K562 (cell line): ENCODE results near the gene ZFP62. TPM values are rescaled to one million over a fixed set of nuclear protein-coding genes. Genes with fewer than 3 reads are reported as not detected.
A peak's percentile ranks its signal among the peaks of the same experiment; 100 is the strongest.

Experiments
- CC2D1A ChIP-seq: fragments of 450-650 bp; IDR thresholded peaks from 2 replicates; pipeline ENCODE4 v1.6.1; 2017; ENCODE audit warnings: mild to moderate bottlenecking
- ETV1 ChIP-seq: fragments of 450-650 bp; conservative IDR thresholded peaks from 2 replicates; pipeline ENCODE4 v1.6.1; 2016; ENCODE audit warnings: missing genetic modification characterization, control low read depth, low read depth, missing compliant biosample characterization
- HDAC3 ChIP-seq: fragments of 450-650 bp; IDR thresholded peaks from 2 replicates; pipeline ENCODE4 v1.6.1; 2018; ENCODE audit warnings: borderline replicate concordance, mild to moderate bottlenecking, moderate library complexity; ENCODE audit not compliant: partially characterized antibody
- JUNB ChIP-seq: fragments of 450-650 bp; formaldehyde crosslinking; conservative IDR thresholded peaks from 2 replicates; pipeline ENCODE4 v1.4.0; 2020; ENCODE audit warnings: mild to moderate bottlenecking
- KLF6 ChIP-seq: fragments of 250-450 bp; sonication (Bioruptor Pico); IDR thresholded peaks from 2 replicates; pipeline ENCODE4 v1.4.0; 2020; ENCODE audit warnings: mild to moderate bottlenecking, moderate library complexity, borderline replicate concordance
- LCOR ChIP-seq: sonication (generic); formaldehyde crosslinking; IDR thresholded peaks from 2 replicates; pipeline ENCODE4 v1.8.0; 2022; ENCODE audit warnings: mild to moderate bottlenecking, missing genetic modification reagents
- NR1H2 ChIP-seq: sonication (generic); formaldehyde crosslinking; IDR thresholded peaks from 2 replicates; pipeline ENCODE4 v1.4.0; 2020; ENCODE audit warnings: mild to moderate bottlenecking, missing genetic modification reagents
- NR2C1 ChIP-seq, 2 experiments: fragments of 450-650 bp; IDR thresholded peaks; 2 replicates each; pipeline ENCODE4 v1.6.1; 2017; ENCODE audit warnings: mild to moderate bottlenecking in 2 of 2, antibody characterized with exemption in 1 of 2, inconsistent platforms in 1 of 2, missing compliant biosample characterization in 1 of 2, missing genetic modification characterization in 1 of 2
- SMARCC2 ChIP-seq: fragments of 450-650 bp; IDR thresholded peaks from 2 replicates; pipeline ENCODE4 v1.6.1; 2017; ENCODE audit warnings: antibody characterized with exemption, moderate library complexity, mild to moderate bottlenecking, low read depth
- ZNF274 ChIP-seq: IDR thresholded peaks from 2 replicates; pipeline ENCODE4 v1.6.1; 2011; ENCODE audit warnings: low read depth, mild to moderate bottlenecking, low read length, moderate library complexity, borderline replicate concordance
- polyA plus RNA-seq, 8 experiments: library from polyadenylated mRNA; depleted of rRNA in 4 of 8; stranded (reverse) in 5 of 8; unstranded in 3 of 8; fragments of >200 nt; fragmentation: Nextera tagmentation in 2 of 8; fragmentation: Illumina TruSeq in 1 of 8; extraction: Ambion mirVana in 2 of 8; extraction: Trizol in 1 of 8; gene quantifications; 2 replicates each; pipeline versions ENCODE4 v1.2.1 to v1.2.3, GENCODE V29; 2011 to 2014; ENCODE audit warnings: inconsistent platforms in 1 of 8, missing spikeins in 1 of 8
- total RNA-seq, 7 experiments: library from RNA; depleted of rRNA in 6 of 7; stranded (reverse); fragments of >200 nt in 6 of 7; fragmentation: Illumina TruSeq in 2 of 7; extraction: Trizol in 2 of 7; gene quantifications; 2 replicates each; pipeline versions ENCODE4 v1.2.1 to v1.2.3, GENCODE V29; 2011 to 2021; ENCODE audit warnings: low replicate concordance in 1 of 7
- TF ChIP-seq, protein P1 (sequence below): fragments of 450-650 bp; IDR thresholded peaks from 2 replicates; pipeline ENCODE4 v1.6.1; 2017; ENCODE audit warnings: antibody characterized with exemption, mild to moderate bottlenecking
- TF ChIP-seq, protein P2 (sequence below): fragments of 200-800 bp; sonication (Bioruptor generic); IDR thresholded peaks from 2 replicates; pipeline ENCODE4 v1.6.1; 2017; ENCODE audit warnings: missing genetic modification characterization, missing compliant biosample characterization
- TF ChIP-seq, protein P3 (sequence below): sonication (generic); formaldehyde crosslinking; IDR thresholded peaks from 2 replicates; pipeline ENCODE4 v1.8.0; 2022; ENCODE audit warnings: mild to moderate bottlenecking, low read depth, missing genetic modification reagents
- TF ChIP-seq, protein P4 (sequence below): fragments of 250-450 bp; sonication (Bioruptor Pico); IDR thresholded peaks from 2 replicates; pipeline ENCODE4 v1.5.1; 2021; ENCODE audit warnings: mild to moderate bottlenecking
- TF ChIP-seq, protein P5 (sequence below): fragments of 450-650 bp; IDR thresholded peaks from 2 replicates; pipeline ENCODE4 v1.6.1; 2016; ENCODE audit warnings: missing biosample characterization, missing genetic modification characterization
- TF ChIP-seq, protein P6 (sequence below): sonication (generic); formaldehyde crosslinking; IDR thresholded peaks from 2 replicates; pipeline ENCODE4 v1.8.0; 2022; ENCODE audit warnings: mild to moderate bottlenecking, missing genetic modification reagents

The ZFP62 gene
- total and polyA plus RNA-seq, 9 of the 15 experiments (the other 6 are each of a cell fraction or from before 2014, with no cell fraction given), result 12.2 to 37.5 (median 25.0) TPM

DNA sequence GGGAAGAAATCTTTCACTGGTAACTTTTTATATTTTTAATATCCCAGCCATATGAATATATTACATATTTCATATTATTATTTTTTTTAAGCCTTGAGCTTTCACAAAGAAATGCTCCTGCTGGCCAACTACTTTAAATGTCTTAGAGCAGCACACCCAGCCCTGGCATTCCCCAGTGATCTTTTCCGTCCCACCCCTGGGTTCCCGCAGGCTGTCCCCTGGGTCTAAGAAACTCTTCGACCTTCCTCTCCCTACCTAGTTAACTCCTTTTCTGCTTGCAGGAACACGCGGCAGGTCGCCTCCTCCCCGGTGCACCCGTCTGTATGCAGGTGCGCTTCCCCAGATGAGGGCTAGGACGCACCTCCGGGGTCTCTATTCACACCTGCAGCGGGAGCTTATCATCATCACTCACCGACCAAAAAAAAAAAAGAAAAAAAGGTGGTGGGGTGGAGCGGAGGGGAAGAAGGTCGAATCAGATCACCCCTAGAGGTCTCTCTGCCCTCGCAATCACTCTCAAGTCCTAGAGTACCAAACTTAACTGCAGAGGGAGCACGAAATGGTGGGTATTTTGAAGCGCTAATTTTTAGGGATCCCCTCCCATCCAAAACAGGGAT is 696 bp downstream of the ZFP62 start (continued):
- TF ChIP-seq, protein P1, sequence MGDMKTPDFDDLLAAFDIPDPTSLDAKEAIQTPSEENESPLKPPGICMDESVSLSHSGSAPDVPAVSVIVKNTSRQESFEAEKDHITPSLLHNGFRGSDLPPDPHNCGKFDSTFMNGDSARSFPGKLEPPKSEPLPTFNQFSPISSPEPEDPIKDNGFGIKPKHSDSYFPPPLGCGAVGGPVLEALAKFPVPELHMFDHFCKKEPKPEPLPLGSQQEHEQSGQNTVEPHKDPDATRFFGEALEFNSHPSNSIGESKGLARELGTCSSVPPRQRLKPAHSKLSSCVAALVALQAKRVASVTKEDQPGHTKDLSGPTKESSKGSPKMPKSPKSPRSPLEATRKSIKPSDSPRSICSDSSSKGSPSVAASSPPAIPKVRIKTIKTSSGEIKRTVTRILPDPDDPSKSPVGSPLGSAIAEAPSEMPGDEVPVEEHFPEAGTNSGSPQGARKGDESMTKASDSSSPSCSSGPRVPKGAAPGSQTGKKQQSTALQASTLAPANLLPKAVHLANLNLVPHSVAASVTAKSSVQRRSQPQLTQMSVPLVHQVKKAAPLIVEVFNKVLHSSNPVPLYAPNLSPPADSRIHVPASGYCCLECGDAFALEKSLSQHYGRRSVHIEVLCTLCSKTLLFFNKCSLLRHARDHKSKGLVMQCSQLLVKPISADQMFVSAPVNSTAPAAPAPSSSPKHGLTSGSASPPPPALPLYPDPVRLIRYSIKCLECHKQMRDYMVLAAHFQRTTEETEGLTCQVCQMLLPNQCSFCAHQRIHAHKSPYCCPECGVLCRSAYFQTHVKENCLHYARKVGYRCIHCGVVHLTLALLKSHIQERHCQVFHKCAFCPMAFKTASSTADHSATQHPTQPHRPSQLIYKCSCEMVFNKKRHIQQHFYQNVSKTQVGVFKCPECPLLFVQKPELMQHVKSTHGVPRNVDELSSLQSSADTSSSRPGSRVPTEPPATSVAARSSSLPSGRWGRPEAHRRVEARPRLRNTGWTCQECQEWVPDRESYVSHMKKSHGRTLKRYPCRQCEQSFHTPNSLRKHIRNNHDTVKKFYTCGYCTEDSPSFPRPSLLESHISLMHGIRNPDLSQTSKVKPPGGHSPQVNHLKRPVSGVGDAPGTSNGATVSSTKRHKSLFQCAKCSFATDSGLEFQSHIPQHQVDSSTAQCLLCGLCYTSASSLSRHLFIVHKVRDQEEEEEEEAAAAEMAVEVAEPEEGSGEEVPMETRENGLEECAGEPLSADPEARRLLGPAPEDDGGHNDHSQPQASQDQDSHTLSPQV, result no peak
- peak; percentile 82 for TF ChIP-seq LCOR (CRISPR knock-in tag)
- no peak for TF ChIP-seq NR1H2
- TF ChIP-seq, protein P2, sequence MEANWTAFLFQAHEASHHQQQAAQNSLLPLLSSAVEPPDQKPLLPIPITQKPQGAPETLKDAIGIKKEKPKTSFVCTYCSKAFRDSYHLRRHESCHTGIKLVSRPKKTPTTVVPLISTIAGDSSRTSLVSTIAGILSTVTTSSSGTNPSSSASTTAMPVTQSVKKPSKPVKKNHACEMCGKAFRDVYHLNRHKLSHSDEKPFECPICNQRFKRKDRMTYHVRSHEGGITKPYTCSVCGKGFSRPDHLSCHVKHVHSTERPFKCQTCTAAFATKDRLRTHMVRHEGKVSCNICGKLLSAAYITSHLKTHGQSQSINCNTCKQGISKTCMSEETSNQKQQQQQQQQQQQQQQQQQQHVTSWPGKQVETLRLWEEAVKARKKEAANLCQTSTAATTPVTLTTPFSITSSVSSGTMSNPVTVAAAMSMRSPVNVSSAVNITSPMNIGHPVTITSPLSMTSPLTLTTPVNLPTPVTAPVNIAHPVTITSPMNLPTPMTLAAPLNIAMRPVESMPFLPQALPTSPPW (CRISPR knock-in tag), result peak; percentile 82
- no peak for TF ChIP-seq NR2C1 (IDR thresholded peaks at IDR 0.05)
- no peak for TF ChIP-seq NR2C1 (tag; IDR thresholded peaks at IDR 0.05)
- no peak for TF ChIP-seq ETV1
- TF ChIP-seq, protein P3, sequence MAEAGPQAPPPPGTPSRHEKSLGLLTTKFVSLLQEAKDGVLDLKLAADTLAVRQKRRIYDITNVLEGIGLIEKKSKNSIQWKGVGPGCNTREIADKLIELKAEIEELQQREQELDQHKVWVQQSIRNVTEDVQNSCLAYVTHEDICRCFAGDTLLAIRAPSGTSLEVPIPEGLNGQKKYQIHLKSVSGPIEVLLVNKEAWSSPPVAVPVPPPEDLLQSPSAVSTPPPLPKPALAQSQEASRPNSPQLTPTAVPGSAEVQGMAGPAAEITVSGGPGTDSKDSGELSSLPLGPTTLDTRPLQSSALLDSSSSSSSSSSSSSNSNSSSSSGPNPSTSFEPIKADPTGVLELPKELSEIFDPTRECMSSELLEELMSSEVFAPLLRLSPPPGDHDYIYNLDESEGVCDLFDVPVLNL, result no peak
- TF ChIP-seq CC2D1A, result 0 out of 2 replicates have a peak, but pooled peaks have one; percentile 15
- TF ChIP-seq ZNF274, result no peak
- no peak for TF ChIP-seq HDAC3
- no peak for TF ChIP-seq KLF6
- TF ChIP-seq, protein P4, sequence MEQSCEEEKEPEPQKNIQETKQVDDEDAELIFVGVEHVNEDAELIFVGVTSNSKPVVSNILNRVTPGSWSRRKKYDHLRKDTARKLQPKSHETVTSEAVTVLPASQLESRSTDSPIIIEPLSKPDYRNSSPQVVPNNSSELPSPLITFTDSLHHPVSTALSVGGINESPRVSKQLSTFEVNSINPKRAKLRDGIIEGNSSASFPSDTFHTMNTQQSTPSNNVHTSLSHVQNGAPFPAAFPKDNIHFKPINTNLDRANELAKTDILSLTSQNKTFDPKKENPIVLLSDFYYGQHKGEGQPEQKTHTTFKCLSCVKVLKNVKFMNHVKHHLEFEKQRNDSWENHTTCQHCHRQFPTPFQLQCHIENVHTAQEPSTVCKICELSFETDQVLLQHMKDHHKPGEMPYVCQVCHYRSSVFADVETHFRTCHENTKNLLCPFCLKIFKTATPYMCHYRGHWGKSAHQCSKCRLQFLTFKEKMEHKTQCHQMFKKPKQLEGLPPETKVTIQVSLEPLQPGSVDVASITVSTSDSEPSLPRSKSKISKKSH (CRISPR knock-in tag), result no peak
- TF ChIP-seq, protein P5, sequence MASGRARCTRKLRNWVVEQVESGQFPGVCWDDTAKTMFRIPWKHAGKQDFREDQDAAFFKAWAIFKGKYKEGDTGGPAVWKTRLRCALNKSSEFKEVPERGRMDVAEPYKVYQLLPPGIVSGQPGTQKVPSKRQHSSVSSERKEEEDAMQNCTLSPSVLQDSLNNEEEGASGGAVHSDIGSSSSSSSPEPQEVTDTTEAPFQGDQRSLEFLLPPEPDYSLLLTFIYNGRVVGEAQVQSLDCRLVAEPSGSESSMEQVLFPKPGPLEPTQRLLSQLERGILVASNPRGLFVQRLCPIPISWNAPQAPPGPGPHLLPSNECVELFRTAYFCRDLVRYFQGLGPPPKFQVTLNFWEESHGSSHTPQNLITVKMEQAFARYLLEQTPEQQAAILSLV (tag), result no peak
- TF ChIP-seq SMARCC2, result no peak
- TF ChIP-seq, protein P6, sequence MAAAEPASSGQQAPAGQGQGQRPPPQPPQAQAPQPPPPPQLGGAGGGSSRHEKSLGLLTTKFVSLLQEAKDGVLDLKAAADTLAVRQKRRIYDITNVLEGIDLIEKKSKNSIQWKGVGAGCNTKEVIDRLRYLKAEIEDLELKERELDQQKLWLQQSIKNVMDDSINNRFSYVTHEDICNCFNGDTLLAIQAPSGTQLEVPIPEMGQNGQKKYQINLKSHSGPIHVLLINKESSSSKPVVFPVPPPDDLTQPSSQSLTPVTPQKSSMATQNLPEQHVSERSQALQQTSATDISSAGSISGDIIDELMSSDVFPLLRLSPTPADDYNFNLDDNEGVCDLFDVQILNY (CRISPR knock-in tag), result no peak
- no peak for TF ChIP-seq JUNB (CRISPR knock-in tag)
